Common myeloid progenitor, CD34-positive (primary cell): ENCODE data around the gene PHF2.

Experiments used
- CTCF ChIA-PET: fragments of 350-600 bp; sonication (Branson Sonifier 250); formaldehyde crosslinking; loops from one replicate; lab custom pipeline; 2021; ENCODE audit warnings: antibody characterized with exemption; lab: Charles Lee
- POLR2A ChIA-PET: fragments of 350-600 bp; sonication (Branson Sonifier 250); formaldehyde crosslinking; loops from one replicate; lab custom pipeline; 2021; ENCODE audit warnings: antibody characterized with exemption; lab: Charles Lee
- DNase-seq, 3 donors: peaks; one replicate each; pipeline versions ENCODE4 v3.0.0 to v3.0.0-alpha.2; 2013
- H3K27ac ChIP-seq, 2 experiments: 1 replicate in 1 of 2; 2 replicates in 1 of 2; pipeline ENCODE4 v1.7.0; 2013; ENCODE audit warnings: inconsistent platforms in 2 of 2, low read length in 2 of 2, mild to moderate bottlenecking in 2 of 2, low read depth in 1 of 2, moderate library complexity in 1 of 2; ENCODE audit not compliant: severe bottlenecking in 2 of 2, insufficient read depth in 1 of 2, poor library complexity in 1 of 2
- H3K27me3 ChIP-seq, 5 experiments: replicated peaks in 2 of 5; 1 replicate in 3 of 5; 2 replicates in 2 of 5; pipeline versions ENCODE4 v1.6.1 to v1.7.0; 2013; ENCODE audit warnings: low read length in 4 of 5, mild to moderate bottlenecking in 2 of 5, moderate library complexity in 2 of 5, inconsistent platforms in 1 of 5; ENCODE audit not compliant: insufficient read depth in 5 of 5, control insufficient read depth in 4 of 5
- H3K36me3 ChIP-seq, 4 experiments: 1 replicate in 2 of 4; 2 replicates in 2 of 4; pipeline versions ENCODE4 v1.6.1 to v1.7.0; 2013; ENCODE audit warnings: low read length in 3 of 4, control low read depth in 1 of 4, mild to moderate bottlenecking in 1 of 4; ENCODE audit not compliant: control insufficient read depth in 4 of 4, insufficient read depth in 4 of 4
- H3K4me1 ChIP-seq, 4 experiments: 1 replicate in 3 of 4; 2 replicates in 1 of 4; pipeline versions ENCODE4 v1.6.1 to v1.7.1; 2013; ENCODE audit warnings: low read length in 3 of 4, mild to moderate bottlenecking in 3 of 4, control low read depth in 1 of 4, inconsistent platforms in 1 of 4, moderate library complexity in 1 of 4; ENCODE audit not compliant: control insufficient read depth in 4 of 4, insufficient read depth in 4 of 4; ENCODE audit errors: control extremely low read depth in 1 of 4
- H3K4me3 ChIP-seq, 7 experiments: 1 replicate in 4 of 7; 2 replicates in 3 of 7; pipeline versions ENCODE4 v1.5.1 to v1.7.0; 2013; ENCODE audit warnings: mild to moderate bottlenecking in 7 of 7, low read length in 6 of 7, moderate library complexity in 6 of 7, inconsistent platforms in 2 of 7, low read depth in 2 of 7, control low read depth in 1 of 7; ENCODE audit not compliant: insufficient read depth in 4 of 7, control insufficient read depth in 1 of 7; ENCODE audit errors: extremely low read depth in 1 of 7
- H3K9me3 ChIP-seq, 5 experiments: 1 replicate in 4 of 5; 2 replicates in 1 of 5; pipeline versions ENCODE4 v1.6.1 to v1.7.1; 2013; ENCODE audit warnings: low read length in 4 of 5, mild to moderate bottlenecking in 2 of 5, inconsistent platforms in 1 of 5, low read depth in 1 of 5, moderate library complexity in 1 of 5; ENCODE audit not compliant: control insufficient read depth in 4 of 5, insufficient read depth in 2 of 5; ENCODE audit errors: control extremely low read depth in 1 of 5
- WGBS: methylation state at CpG from one replicate; pipeline ENCODE4 v1.1.5; 2013; ENCODE audit not compliant: insufficient coverage; 5-methylcytosine and 5-hydroxymethylcytosine counted together

PHF2 gene

DNA sequence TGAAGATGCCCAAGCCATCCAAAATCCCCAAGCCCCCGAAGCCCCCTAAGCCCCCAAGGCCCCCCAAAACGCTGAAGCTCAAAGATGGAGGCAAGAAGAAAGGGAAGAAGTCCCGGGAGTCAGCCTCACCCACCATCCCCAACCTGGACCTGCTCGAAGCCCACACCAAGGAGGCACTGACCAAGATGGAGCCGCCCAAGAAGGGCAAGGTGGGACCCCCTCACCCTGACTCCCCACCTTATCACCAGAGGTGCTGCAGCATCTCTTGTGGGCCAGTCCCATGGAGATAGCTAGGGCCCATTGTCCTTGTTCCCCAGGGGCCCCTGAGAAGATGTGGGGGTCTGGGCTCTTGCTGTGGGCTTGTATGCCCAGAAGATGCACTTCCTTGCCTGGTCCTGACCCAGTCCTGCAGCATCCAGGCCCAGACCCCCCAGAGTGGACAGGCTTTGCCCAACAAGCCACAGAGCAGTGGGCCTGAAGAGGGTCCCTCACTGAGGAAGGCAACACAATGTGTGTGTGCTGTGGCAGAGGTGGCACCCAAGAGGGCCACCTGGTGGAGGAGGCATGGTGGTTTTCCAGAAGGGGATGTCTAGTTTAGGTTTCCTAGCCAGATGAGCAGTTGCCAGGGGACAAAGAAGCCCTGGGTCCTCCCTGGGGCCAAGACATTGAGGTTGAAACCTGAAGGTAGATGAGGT is 84.1 kb downstream of the PHF2 start:
- peaks cover 4 to 66% (median 34%) of the 10 kb centered on the region in 4 experiments for H3K36me3 ChIP-seq
- POLR2A ChIA-PET, result no interaction called here
- H3K9me3 ChIP-seq, result no peaks in the 10 kb centered on the region
- no CpG with 5 or more reads among the region's 5 CpGs for WGBS
- no peak for DNase-seq
- H3K27ac ChIP-seq, result no peak overlapping the region
- CTCF ChIA-PET, result no interaction called here
- H3K27me3 ChIP-seq, result no peaks in the 10 kb centered on the region
- H3K4me3 ChIP-seq, result no peak overlapping the region
- H3K4me1 ChIP-seq, result no peaks in the 10 kb centered on the region

DNA sequence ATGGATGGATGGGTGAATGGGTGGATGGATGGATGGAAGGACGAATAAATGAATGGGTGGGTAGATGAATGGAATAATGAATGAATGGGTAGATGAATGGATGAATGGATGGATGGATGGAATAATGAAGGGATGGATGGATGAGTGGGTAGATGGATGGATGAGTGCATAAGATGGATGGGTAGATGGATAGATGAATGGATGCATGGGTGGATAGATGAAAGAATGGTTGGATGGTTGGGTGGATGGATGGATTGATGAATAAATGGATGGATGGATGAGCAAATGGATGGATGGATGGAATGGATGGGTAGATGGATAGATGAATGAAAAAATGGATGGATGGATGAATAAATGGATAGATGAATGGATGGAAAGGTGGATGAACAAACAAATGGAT is 85.2 kb downstream of the PHF2 start:
- ChIA-PET CTCF (no interaction called here), POLR2A (no interaction called here)
- H3K4me3 ChIP-seq, result no peak overlapping the region
- DNase-seq, result no peak
- H3K4me1 ChIP-seq, result no peaks in the 10 kb centered on the region
- H3K27ac ChIP-seq, result no peak overlapping the region
- H3K27me3 ChIP-seq, result no peaks in the 10 kb centered on the region
- no peaks in the 10 kb centered on the region for H3K9me3 ChIP-seq
- WGBS, result 100% methylated on average over 1 of the region's 1 CpG
- peaks cover 4 to 64% (median 31%) of the 10 kb centered on the region in 4 experiments for H3K36me3 ChIP-seq

DNA sequence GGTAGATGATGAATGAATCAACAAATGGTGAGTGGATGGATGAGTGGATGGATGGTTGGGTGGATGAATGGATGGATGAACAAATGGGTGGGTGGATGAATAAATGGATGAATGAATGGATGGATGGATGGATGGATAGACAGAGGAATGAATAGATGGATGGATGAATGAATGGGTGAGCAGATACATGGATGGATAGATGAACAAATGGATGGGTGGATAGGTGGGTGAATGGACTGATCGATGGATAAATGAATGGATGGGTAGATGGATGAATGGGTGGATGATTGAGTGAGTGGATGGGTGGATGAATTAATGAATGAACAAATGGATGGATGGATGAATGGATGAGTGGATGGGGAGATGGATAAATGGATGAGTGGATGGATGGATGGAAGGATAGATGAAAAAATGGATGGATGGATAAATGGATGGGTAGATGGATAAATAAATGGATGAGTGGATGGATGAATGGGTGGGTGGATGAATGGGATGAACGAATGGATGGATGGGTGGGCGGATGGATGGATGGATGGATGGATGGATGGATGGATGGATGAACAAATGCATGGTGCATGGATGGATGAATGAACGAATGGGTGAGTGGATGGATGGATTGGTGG is 85.7 kb downstream of the PHF2 start:
- ChIA-PET POLR2A (no interaction called here), CTCF (no interaction called here)
- H3K4me1 ChIP-seq, result no peaks in the 10 kb centered on the region
- H3K27me3 ChIP-seq, result no peaks in the 10 kb centered on the region
- no peak overlapping the region for H3K27ac ChIP-seq
- no peak overlapping the region for H3K4me3 ChIP-seq
- no peaks in the 10 kb centered on the region for H3K9me3 ChIP-seq
- no peak for DNase-seq
- H3K36me3 ChIP-seq, result peaks cover 4 to 61% (median 29%) of the 10 kb centered on the region in 4 experiments
- WGBS, result 100% methylated on average over 4 of the region's 4 CpGs

DNA sequence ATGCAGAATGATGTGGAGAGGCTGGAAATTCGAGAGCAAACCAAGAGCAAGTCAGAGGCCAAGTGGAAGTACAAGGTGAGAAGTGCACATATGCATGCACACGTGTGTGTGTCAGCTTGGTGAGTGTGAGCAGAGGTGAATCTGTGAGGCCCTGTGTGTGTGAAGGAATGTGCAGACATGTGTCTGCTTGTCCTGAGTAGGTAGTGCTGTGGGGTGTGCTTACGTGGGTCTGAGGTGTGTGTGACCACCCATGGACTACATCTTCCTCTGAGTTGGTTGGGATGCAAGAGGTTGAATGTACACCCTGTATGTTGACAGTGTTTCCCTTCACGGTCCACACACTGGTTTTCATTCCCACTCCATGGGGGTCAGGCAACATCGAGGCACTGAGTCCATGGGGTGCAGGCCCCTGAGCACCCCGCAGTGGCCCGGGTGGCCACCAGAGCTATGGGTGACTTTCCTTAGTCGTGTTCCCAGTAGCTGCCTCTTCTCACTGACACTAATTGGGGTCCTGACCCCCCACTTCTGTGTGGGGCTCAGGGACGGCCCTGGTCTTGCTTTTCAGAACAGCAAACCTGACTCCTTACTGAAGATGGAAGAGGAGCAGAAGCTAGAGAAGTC is 86.7 kb downstream of the PHF2 start:
- Histone ChIP-seq H3K9me3 (no peaks in the 10 kb centered on the region), H3K4me1 (no peaks in the 10 kb centered on the region), H3K4me3 (no peak overlapping the region), H3K36me3 (peaks cover 2 to 61% (median 27%) of the 10 kb centered on the region in 4 experiments), H3K27ac (no peak overlapping the region), H3K27me3 (no peaks in the 10 kb centered on the region)
- ChIA-PET POLR2A (no interaction called here), CTCF (interaction anchor here (1.5 kb wide), 1 partner anchor 11 kb away, joined by 3 read pairs; no protein-coding TSS in a partner anchor)
- WGBS, result 89% methylated on average over 9 of the region's 9 CpGs
- no peak for DNase-seq

DNA sequence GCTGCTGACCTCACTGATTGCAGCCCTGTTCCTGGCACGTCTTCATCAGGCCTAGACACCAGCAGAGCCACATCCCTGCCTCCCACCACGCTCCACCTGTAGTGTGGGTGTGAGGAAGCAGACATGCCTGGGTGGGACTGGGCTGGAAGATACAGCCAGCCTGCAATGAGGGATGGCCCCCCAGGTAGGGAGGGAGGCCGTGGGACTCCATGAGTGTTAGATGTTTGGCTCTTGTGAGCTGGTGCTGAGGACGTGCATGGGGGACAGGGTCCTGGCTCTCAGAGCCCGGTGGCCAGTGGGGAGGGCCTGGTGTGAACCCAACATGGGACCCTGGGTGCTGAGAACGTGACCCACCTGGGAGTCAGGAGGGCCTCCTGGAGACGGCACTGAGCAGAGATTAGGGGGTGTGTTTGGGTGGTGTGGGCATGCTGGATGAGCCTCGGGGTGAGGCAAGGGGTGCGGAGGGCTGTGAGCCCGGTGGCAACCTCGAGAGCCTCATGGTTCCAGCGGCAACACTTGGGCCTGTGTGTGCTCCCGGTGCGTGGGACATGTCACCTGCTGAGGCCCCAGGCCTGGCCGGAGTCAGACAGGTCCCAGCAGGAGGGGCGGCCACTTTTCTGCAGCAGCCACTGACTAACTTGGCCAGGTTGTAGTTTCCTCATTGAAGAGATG is 87.6 kb downstream of the PHF2 start:
- 100% methylated on average over 14 of the region's 16 CpGs for WGBS

DNA sequence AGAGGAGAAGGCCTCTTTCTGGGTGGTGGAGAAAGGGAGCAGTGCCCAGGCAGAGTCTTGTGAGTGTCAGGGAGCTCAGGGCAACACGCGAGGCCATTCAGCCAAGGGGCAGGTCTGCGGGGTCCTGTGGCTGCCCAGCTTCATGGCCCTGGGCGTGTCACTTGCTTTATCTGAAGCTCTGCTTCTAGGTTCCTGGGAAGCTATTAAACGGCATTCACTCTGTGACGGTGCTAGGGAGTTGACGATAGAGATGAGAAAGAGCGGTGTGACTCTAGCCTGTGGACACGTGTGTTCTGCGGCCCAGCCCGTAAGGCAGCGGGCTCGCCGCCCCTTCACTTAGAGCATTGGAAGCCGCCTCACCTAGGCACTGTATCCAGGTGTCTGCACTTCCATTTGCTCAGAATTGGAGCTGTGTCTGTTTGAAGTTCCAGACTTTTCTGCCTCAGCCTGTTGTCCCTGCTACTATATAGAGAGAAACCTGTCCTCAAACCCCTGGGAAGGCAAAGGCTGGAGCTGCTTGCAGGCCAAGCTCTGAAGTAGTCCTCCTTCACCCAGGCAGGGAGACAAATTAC is 88.3 kb downstream of the PHF2 start:
- Histone ChIP-seq H3K27me3 (no peaks in the 10 kb centered on the region), H3K4me3 (no peak overlapping the region), H3K36me3 (peaks cover 2 to 52% (median 20%) of the 10 kb centered on the region in 4 experiments), H3K4me1 (no peaks in the 10 kb centered on the region), H3K27ac (no peak overlapping the region), H3K9me3 (no peaks in the 10 kb centered on the region)
- ChIA-PET CTCF (interaction anchor here (1.1 to 1.5 kb wide), 2 partner anchors 9 kb away, joined by 3 read pairs; no protein-coding TSS in a partner anchor), POLR2A (no interaction called here)
- WGBS, result 95% methylated on average over 15 of the region's 15 CpGs
- DNase-seq, result no peak

More for the DNA sequence above, 87.6 kb downstream of the PHF2 start:
- DNase-seq, result no peak
- ChIA-PET POLR2A (no interaction called here), CTCF (interaction anchor here (1.5 kb wide), 1 partner anchor 10 kb away, joined by 3 read pairs; no protein-coding TSS in a partner anchor)
- peaks cover 2 to 51% (median 23%) of the 10 kb centered on the region in 4 experiments for H3K36me3 ChIP-seq
- no peaks in the 10 kb centered on the region for H3K27me3 ChIP-seq
- H3K4me3 ChIP-seq, result no peak overlapping the region
- no peaks in the 10 kb centered on the region for H3K9me3 ChIP-seq
- no peaks in the 10 kb centered on the region for H3K4me1 ChIP-seq
- no peak overlapping the region for H3K27ac ChIP-seq
